Urinary bladder (tissue), 4 donors: ENCODE data around the gene ZNF700. TPM values are rescaled to one million over a fixed set of nuclear protein-coding genes. Genes with fewer than 3 reads are reported as not detected.
"Not testable (repeated sequence)": the region's sequence is repeated elsewhere in the genome, so short reads cannot be mapped to it uniquely, and the experiment has no call there.

ENCODE experiments used
- DNase-seq: peaks from one replicate; pipeline ENCODE4 v3.0.0-alpha.2; 2015; ENCODE audit errors: extremely low spot score
- H3K27ac ChIP-seq: one replicate; pipeline ENCODE4 v1.5.1; 2013; ENCODE audit warnings: low read depth, mild to moderate bottlenecking, moderate library complexity
- H3K36me3 ChIP-seq: one replicate; pipeline ENCODE4 v1.6.1; 2013; ENCODE audit warnings: mild to moderate bottlenecking, moderate library complexity; ENCODE audit not compliant: insufficient read depth
- H3K4me1 ChIP-seq: one replicate; pipeline ENCODE4 v1.6.1; 2013; ENCODE audit warnings: mild to moderate bottlenecking, moderate library complexity; ENCODE audit not compliant: insufficient read depth
- H3K4me3 ChIP-seq: one replicate; pipeline ENCODE4 v1.5.1; 2013; ENCODE audit warnings: low read depth, low read length
- WGBS: extraction: QIAGEN DNeasy Blood & Tissue Kit; methylation state at CpG from one replicate; pipeline ENCODE4 v1.1.7; 2013; 5-methylcytosine and 5-hydroxymethylcytosine counted together
- polyA plus RNA-seq: library from polyadenylated mRNA; stranded (reverse); fragments of 200-250 nt; gene quantifications from one replicate; pipeline ENCODE4 v1.2.3, GENCODE V29; 2013
- small RNA-seq: library from RNA; depleted of rRNA; stranded (forward); fragments of <200 nt; gene quantifications from one replicate; pipeline ENCODE3, GENCODE V24; 2014
- total RNA-seq: library from RNA; depleted of rRNA; stranded (reverse); fragments of >200 nt; gene quantifications from one replicate; pipeline ENCODE4 v1.2.3, GENCODE V29; 2014
- donor health status: healthy with polysubstance abuse.
- donor health status: healthy.

The ZNF700 gene
- total and polyA plus RNA-seq, 2 donors, result 6.0 to 29.3 TPM

DNA sequence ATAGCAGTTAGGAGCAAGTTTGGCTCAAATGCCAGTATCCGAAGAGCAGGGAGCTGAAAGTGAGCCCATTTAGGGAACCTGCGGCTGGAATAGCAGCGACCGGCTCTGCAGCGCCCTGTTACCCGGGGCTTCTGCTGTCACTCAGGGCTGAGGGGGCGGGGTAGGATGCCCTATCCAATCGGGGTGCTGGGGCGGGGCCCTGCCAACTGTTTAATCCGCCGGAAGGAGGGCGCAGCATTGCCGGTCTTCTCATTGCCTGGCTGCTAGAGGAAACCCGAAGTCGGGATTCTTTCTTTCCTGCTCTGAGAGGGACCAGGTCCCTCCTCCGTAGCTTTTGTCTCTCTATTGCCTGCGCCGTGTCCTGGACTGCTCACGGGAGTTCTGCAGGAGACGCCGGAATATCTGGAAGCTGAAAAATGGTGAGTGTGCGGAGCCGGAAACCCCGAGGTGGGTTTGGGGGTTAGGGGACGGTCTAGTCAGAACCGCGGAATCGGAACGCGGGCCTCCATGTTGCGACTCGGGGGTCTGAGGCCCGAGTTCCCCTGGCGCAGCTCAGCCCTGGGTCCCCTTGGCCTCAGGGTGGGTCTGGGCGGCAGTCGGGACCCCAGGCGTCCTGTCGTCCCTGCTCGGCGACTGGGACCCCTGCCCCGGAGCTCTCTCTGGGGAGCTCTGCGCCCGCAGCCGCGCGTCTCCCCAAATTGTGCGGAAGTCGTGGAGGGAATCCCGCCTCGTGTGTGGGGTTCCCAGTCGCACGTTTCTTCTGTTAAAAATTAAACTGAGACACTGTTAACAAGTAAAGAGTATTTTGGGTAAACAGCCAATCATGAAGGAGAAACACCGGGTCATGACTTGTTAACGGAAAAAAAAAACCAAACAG, 62.7 kb downstream of the ZNF700 start:
- H3K27ac ChIP-seq, result no peak overlapping the region
- no peaks in the 10 kb centered on the region for H3K4me1 ChIP-seq
- H3K4me3 ChIP-seq, result peak overlapping the region; percentile 79
- under 1% methylated on average over 54 of the region's 54 CpGs for WGBS
- DNase-seq, result peak; percentile 81
- H3K36me3 ChIP-seq, result no peaks in the 10 kb centered on the region

DNA sequence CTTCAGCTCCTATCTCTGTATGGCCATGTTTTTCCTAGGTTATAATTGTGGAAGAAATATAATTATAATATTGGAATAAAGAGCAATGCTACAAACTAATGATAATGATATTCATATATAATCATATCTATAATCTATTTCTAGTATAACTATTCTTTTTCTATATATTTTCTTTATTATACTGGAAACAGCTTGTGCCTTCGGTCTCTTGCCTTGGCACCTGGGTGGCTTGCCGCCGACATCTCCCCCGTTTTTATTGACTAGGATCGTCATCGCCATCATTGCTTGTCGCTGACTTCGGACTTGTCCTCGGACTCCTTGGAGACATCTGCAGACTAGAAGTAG, 64.2 kb downstream of the ZNF700 start:
- 69% methylated on average over 9 of the region's 9 CpGs for WGBS
- DNase-seq, result no peak
- no peak overlapping the region for H3K4me3 ChIP-seq
- H3K4me1 ChIP-seq, result no peaks in the 10 kb centered on the region
- H3K36me3 ChIP-seq, result no peaks in the 10 kb centered on the region
- no peak overlapping the region for H3K27ac ChIP-seq

DNA sequence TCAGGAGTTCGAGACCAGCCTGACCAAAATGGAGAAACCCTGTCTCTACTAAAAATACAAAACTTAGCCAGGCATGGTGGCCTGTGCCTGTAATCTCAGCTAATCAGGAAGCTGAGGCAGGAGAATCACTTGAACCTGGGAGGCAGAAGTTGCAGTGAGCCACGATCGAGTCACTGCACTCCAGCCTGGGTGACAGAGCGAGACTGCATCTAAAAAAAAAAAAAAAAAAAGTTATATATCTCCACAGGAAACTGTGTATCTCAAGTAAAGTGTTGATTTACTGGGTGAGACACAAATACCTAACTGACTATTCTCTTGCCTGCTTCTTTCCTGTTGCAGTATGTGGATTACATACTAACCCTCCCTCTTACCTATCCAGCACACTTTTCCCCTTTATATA, 67.0 kb downstream of the ZNF700 start:
- H3K4me3 ChIP-seq, H3K36me3 ChIP-seq, H3K27ac ChIP-seq, H3K4me1 ChIP-seq, DNase-seq: not testable (repeated sequence)
- 80% methylated on average over 4 of the region's 4 CpGs for WGBS

DNA sequence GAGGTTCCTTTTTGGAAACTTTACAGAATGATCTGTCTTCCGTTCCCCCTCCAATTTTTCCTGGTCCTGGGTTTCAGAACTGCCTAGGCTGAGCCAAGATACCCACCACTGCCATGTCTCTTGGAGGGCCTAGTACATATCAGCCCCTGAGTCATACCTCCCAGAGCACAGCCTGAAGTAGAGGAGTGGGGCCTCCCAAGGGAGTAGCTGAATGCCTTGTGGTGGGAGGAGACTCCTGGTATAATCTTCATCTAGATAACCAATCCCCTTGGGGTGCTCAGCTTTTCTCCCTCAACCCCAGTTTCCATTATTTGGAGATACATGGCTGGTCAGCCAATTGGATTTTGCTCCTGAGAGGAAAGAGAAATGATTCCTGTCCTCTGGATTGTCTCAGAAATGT, 70.3 kb downstream of the ZNF700 start:
- Histone ChIP-seq H3K4me1 (peaks cover 1% of the 10 kb centered on the region), H3K27ac (no peak overlapping the region), H3K4me3 (no peak overlapping the region), H3K36me3 (no peaks in the 10 kb centered on the region)
- 80% methylated on average over 1 of the region's 1 CpG for WGBS
- no peak for DNase-seq

Small RNAs within 50 kb of the gene (small RNA-seq; reads per million reads assigned to genes)
- gene RNA5SP464, result not detected

Other genes starting within 250 kb of the ZNF700 start
- gene ZNF823, start 186.2 kb upstream of the ZNF700 start, total RNA-seq, result 35.1 TPM
- 3.5 TPM for gene ZNF823, start 186.2 kb upstream of the ZNF700 start, polyA plus RNA-seq
- gene ZNF441, start 158.1 kb upstream of the ZNF700 start, total RNA-seq, result 37.7 TPM
- gene ZNF441, start 158.1 kb upstream of the ZNF700 start, polyA plus RNA-seq, result 7.4 TPM
- 8.6 TPM for gene ZNF491, start 126.6 kb upstream of the ZNF700 start, total RNA-seq
- gene ZNF491, start 126.6 kb upstream of the ZNF700 start, polyA plus RNA-seq, result 1.6 TPM
- gene ZNF440, start 110.8 kb upstream of the ZNF700 start, total RNA-seq, result 40.5 TPM
- gene ZNF440, start 110.8 kb upstream of the ZNF700 start, polyA plus RNA-seq, result 6.6 TPM
- gene ZNF439, start 76.4 kb upstream of the ZNF700 start, total RNA-seq, result 26.2 TPM
- 3.6 TPM for gene ZNF439, start 76.4 kb upstream of the ZNF700 start, polyA plus RNA-seq
- gene ZNF69, start 37.3 kb upstream of the ZNF700 start, total RNA-seq, result 26.5 TPM
- 2.5 TPM for gene ZNF69, start 37.3 kb upstream of the ZNF700 start, polyA plus RNA-seq
- 6.1 TPM for gene ZNF763, start 39.9 kb downstream of the ZNF700 start, total RNA-seq
- gene ZNF763, start 39.9 kb downstream of the ZNF700 start, polyA plus RNA-seq, result 3.3 TPM
- 16.0 TPM for gene ZNF433, start 110.6 kb downstream of the ZNF700 start, total RNA-seq
- 7.0 TPM for gene ZNF433, start 110.6 kb downstream of the ZNF700 start, polyA plus RNA-seq
- 0.85 TPM for gene ZNF878, start 127.9 kb downstream of the ZNF700 start, total RNA-seq
- gene ZNF878, start 127.9 kb downstream of the ZNF700 start, polyA plus RNA-seq, result 0.08 TPM
- 24.7 TPM for gene ZNF844, start 139.6 kb downstream of the ZNF700 start, total RNA-seq
- 9.7 TPM for gene ZNF844, start 139.6 kb downstream of the ZNF700 start, polyA plus RNA-seq
- gene ZNF20, start 215.2 kb downstream of the ZNF700 start, total RNA-seq, result 9.0 TPM
- 2.1 TPM for gene ZNF20, start 215.2 kb downstream of the ZNF700 start, polyA plus RNA-seq
- 26.9 TPM for gene ZNF625, start 231.6 kb downstream of the ZNF700 start, total RNA-seq
- gene ZNF625, start 231.6 kb downstream of the ZNF700 start, polyA plus RNA-seq, result 1.6 TPM
- 24.7 TPM for gene ZNF136, start 238.0 kb downstream of the ZNF700 start, total RNA-seq
- 7.4 TPM for gene ZNF136, start 238.0 kb downstream of the ZNF700 start, polyA plus RNA-seq